ENCODE data around the gene RBSN. TPM values are rescaled to one million over a fixed set of nuclear protein-coding genes. Genes with fewer than 3 reads are reported as not detected.

RBSN gene
- total and polyA plus RNA-seq, 2 donors (not counting 1 experiment from before 2014, with no cell fraction given): 10.0 to 26.8 TPM

GRCh38 chr3:15107075-15107947 lies 8.4 kb upstream of the RBSN start:
- no peak for DNase-seq (ENCODE audit: low read depth in 2 of 2)

GRCh38 chr3:15102836-15103235 lies 3.9 kb upstream of the RBSN start:
- Histone ChIP-seq H3K4me1 (ENCODE audit: control insufficient read depth, extremely low read depth, insufficient read depth, low read length) (peaks cover 5% of the 10 kb centered on the region), H2AFZ (ENCODE audit: low read length) (no peak overlapping the region), H3K9ac (ENCODE audit: insufficient read depth, low read length) (no peak overlapping the region), H3K4me3 (replicated peaks in 1 of 4; ENCODE audit: control extremely low read depth in 1 of 4, insufficient read depth in 1 of 4, low read depth in 3 of 4, low read length in 4 of 4) (no peak overlapping the region), H3K4me2 (ENCODE audit: extremely low read depth, insufficient read depth, low read length) (no peak overlapping the region), H3K9me3 (ENCODE audit: control insufficient read depth, insufficient read depth, low read depth, low read length) (no peaks in the 10 kb centered on the region), H4K20me1 (ENCODE audit: control insufficient read depth, extremely low read depth, insufficient read depth, low read length) (no peaks in the 10 kb centered on the region), H3K79me2 (ENCODE audit: control insufficient read depth, insufficient read depth, low read length) (peaks cover 10% of the 10 kb centered on the region), H3K27ac (ENCODE audit: insufficient read depth, low read length) (no peak overlapping the region), H3K27me3 (ENCODE audit: control insufficient read depth, insufficient read depth, low read length) (peaks cover 3% of the 10 kb centered on the region), H3K36me3 (ENCODE audit: control insufficient read depth, insufficient read depth, low read length) (no peaks in the 10 kb centered on the region)
- DNase-seq (ENCODE audit: low read depth in 2 of 2): peak; percentile 15 to 39
- TF ChIP-seq EZH2 (IDR thresholded peaks at IDR 0.05; ENCODE audit: low read length, missing control alignments) (no peak), CTCF (conservative IDR thresholded peaks at IDR 0.05 in 1 of 2, IDR thresholded peaks at IDR 0.05 in 1 of 2; ENCODE audit: low read depth in 1 of 2, low read length in 2 of 2) (no peak)

More at GRCh38 chr3:15107075-15107947, 8.4 kb upstream of the RBSN start:
- no peak overlapping the region for H3K4me2 ChIP-seq (ENCODE audit: extremely low read depth, insufficient read depth, low read length)
- no peaks in the 10 kb centered on the region for H3K79me2 ChIP-seq (ENCODE audit: control insufficient read depth, insufficient read depth, low read length)
- no peaks in the 10 kb centered on the region for H3K4me1 ChIP-seq (ENCODE audit: control insufficient read depth, extremely low read depth, insufficient read depth, low read length)
- H3K9ac ChIP-seq (ENCODE audit: insufficient read depth, low read length): no peak overlapping the region
- H3K9me3 ChIP-seq (ENCODE audit: control insufficient read depth, insufficient read depth, low read depth, low read length): no peaks in the 10 kb centered on the region
- no peaks in the 10 kb centered on the region for H4K20me1 ChIP-seq (ENCODE audit: control insufficient read depth, extremely low read depth, insufficient read depth, low read length)
- H3K36me3 ChIP-seq (ENCODE audit: control insufficient read depth, insufficient read depth, low read length): no peaks in the 10 kb centered on the region
- no peak overlapping the region for H3K27ac ChIP-seq (ENCODE audit: insufficient read depth, low read length)
- TF ChIP-seq CTCF (conservative IDR thresholded peaks at IDR 0.05 in 1 of 2, IDR thresholded peaks at IDR 0.05 in 1 of 2; ENCODE audit: low read depth in 1 of 2, low read length in 2 of 2) (no peak), EZH2 (IDR thresholded peaks at IDR 0.05; ENCODE audit: low read length, missing control alignments) (no peak)
- H2AFZ ChIP-seq (ENCODE audit: low read length): no peak overlapping the region
- no peak overlapping the region for H3K4me3 ChIP-seq (replicated peaks in 1 of 4; ENCODE audit: control extremely low read depth in 1 of 4, insufficient read depth in 1 of 4, low read depth in 3 of 4, low read length in 4 of 4)
- H3K27me3 ChIP-seq (ENCODE audit: control insufficient read depth, insufficient read depth, low read length): peaks cover 3% of the 10 kb centered on the region

DNA sequence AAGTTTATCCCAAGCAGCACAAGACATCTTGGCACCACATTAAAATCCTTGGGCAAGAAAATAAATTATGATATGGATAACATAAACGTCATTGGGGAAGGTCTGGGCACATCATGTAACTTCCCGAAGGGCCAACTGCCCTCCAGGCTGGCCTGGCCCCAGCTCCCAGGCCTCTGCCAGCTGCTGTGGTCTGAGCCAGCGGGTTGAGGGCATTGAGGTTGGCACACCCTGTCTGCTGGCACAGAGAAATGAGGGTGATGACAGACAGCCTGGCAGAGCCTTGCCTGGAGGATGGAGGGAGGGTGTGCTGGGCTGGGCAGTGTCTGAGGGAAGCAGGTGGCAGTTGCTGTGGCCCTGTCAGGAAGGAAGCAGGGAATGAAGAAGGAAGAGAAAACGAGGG lies 3.3 kb upstream of the RBSN start:
- H3K9me3 ChIP-seq (ENCODE audit: control insufficient read depth, insufficient read depth, low read depth, low read length): no peaks in the 10 kb centered on the region
- H3K4me3 ChIP-seq (replicated peaks in 1 of 4; ENCODE audit: control extremely low read depth in 1 of 4, insufficient read depth in 1 of 4, low read depth in 3 of 4, low read length in 4 of 4): no peak overlapping the region
- no peak overlapping the region for H3K27ac ChIP-seq (ENCODE audit: insufficient read depth, low read length)
- peak in 1 of 2 donors; percentile 72 for DNase-seq (ENCODE audit: low read depth in 2 of 2)
- H3K36me3 ChIP-seq (ENCODE audit: control insufficient read depth, insufficient read depth, low read length): no peaks in the 10 kb centered on the region
- H3K79me2 ChIP-seq (ENCODE audit: control insufficient read depth, insufficient read depth, low read length): peaks cover 15% of the 10 kb centered on the region
- H2AFZ ChIP-seq (ENCODE audit: low read length): no peak overlapping the region
- peaks cover 5% of the 10 kb centered on the region for H3K4me1 ChIP-seq (ENCODE audit: control insufficient read depth, extremely low read depth, insufficient read depth, low read length)
- H3K4me2 ChIP-seq (ENCODE audit: extremely low read depth, insufficient read depth, low read length): no peak overlapping the region
- peaks cover 3% of the 10 kb centered on the region for H3K27me3 ChIP-seq (ENCODE audit: control insufficient read depth, insufficient read depth, low read length)
- H4K20me1 ChIP-seq (ENCODE audit: control insufficient read depth, extremely low read depth, insufficient read depth, low read length): no peaks in the 10 kb centered on the region
- TF ChIP-seq EZH2 (IDR thresholded peaks at IDR 0.05; ENCODE audit: low read length, missing control alignments) (no peak), CTCF (conservative IDR thresholded peaks at IDR 0.05 in 1 of 2, IDR thresholded peaks at IDR 0.05 in 1 of 2; ENCODE audit: low read depth in 1 of 2, low read length in 2 of 2) (no peak)
- no peak overlapping the region for H3K9ac ChIP-seq (ENCODE audit: insufficient read depth, low read length)
